HG02938 (cell line): Measurements from ENCODE around the gene RAB15.

Experiments
- ATAC-seq: cut with Tn5 transposase; IDR thresholded peaks from one replicate; pipeline ENCODE4 v1.9.1; 2021; ENCODE audit warnings: mild to moderate bottlenecking, moderate library complexity; ENCODE audit not compliant: unreplicated experiment

The RAB15 gene

GRCh38 chr14:64939817-64940190 lies 32.3 kb downstream of the RAB15 start:
- ATAC-seq: no peak

GRCh38 chr14:64938972-64939816 lies 32.9 kb downstream of the RAB15 start:
- no peak for ATAC-seq

DNA sequence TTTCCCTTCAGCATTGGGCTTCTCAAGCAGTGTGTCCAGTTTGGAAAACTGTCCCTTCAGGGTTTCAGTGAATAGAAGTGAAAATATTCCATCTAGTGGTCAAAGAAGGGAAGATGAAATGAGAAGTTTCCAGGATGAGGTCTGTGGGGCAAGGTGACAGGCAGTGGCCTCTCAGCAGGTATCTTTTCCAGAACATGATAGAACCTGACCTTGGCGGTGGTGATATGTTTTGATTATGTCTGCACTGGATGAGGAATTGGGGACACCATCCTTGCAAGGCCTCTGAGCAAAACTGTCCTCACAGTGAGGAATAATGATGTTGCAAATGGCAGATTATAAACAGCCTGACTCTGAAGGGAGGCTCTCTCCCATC lies 34.3 kb downstream of the RAB15 start:
- ATAC-seq: no peak

- ATAC-seq: no peak
These were observed 34.8 kb downstream of the RAB15 start for GRCh38 chr14:64937171-64937820.

GRCh38 chr14:64935508-64935907 lies 36.6 kb downstream of the RAB15 start:
- ATAC-seq: no peak

DNA sequence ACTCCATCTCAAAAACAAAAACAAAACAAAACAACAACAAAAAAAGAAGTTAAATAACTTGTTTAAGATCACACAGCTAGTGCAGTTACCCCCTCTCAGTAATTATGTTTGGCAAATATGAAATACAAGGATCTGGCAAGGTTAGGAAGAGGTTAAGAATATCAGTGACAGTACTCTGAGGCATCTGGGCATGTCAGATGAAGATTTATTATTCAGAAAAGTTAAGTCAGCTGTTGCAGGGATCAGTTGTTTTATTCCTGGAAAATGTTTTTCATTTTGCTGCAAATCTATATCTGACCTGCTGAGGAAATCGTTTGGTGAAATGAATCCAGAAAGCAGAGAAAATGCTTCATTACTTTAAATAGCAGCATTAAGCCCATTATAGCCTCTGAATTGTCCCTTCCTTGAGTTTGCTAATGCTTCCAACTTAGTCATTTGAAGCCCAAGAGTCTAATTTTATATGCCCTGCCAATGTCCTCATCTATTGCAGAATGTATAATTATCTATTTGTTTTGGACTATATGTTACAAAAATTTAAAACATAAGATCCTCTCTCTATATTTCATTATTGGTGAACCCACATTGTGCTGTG lies 37.7 kb downstream of the RAB15 start:
- ATAC-seq: no peak

GRCh38 chr14:64932231-64932630 lies 39.9 kb downstream of the RAB15 start:
- no peak for ATAC-seq

GRCh38 chr14:64931123-64931522 lies 41.0 kb downstream of the RAB15 start:
- no peak for ATAC-seq

DNA sequence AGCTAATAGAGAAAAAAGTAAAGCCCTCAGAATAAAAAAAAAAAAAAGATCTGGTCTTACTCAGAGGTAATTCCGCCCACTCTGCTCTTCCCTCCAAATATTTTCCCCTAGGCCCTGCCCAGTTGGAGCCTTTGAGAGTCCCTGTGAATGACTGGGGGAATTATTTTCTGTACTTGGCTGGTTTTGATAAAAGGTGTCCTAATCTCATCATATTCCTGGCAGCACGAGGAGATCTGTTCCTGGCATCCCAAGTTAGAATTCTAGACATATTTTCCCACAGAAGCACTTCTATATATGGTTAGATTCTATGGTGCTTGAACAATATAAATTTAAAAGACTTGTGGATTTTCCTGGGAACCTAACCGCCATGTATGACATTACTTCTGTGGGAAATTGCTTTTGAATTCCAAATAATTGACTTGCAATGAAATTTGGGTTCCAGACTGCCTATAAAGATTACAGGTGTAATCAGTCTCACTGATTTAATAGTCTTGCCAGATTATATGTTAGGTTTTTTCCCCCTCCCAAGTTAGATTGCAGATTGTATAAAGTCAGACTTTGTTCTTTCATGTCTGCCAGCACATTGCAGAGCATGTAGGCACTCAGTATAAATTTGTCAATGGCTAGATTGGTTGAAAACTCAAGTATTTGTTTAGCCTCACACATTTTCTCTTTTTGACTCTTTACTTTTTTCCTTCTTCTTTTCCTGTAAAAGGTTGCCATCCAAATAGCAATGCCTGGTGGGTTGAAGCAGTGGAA lies 41.9 kb downstream of the RAB15 start:
- ATAC-seq: no peak

- ATAC-seq: no peak
These were observed 43.1 kb downstream of the RAB15 start for GRCh38 chr14:64929014-64929359.

DNA sequence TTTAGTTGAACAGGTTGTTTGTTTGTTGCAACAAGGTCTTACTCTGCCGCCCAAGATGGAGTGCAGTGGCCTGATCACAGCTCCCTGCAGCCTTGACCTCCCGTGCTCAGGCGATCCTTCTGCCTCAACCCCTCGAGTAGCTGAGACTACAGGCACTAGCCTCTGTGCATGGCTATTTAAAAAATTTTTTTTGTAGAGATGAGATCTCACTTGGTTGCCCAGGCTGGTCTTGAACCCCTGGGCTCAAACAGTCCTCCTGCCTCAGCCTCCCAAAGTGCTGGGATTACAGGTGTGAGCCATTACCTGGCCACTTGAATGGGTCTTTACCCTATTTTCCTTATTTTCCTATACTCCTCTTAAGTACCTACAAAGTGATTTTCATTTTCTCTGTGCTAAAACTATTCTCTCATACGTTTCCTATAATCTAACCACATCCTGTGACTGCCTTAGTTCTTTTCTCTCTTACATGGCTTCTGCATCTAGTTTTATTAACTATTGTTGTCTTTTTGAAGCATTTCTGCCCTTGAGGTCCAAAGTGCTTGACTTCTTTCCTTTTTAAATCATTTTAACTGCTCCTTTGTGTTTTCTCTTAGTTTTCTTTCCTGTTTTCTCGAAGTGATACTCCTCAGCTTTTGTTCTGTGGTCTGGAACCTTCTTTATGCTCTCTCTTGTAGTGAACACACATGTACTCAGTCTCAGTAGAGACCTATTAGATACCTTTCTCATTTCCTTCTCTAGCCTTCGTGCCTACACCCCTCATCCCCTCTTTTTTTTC lies 43.7 kb downstream of the RAB15 start:
- peak; percentile 81 for ATAC-seq

DNA sequence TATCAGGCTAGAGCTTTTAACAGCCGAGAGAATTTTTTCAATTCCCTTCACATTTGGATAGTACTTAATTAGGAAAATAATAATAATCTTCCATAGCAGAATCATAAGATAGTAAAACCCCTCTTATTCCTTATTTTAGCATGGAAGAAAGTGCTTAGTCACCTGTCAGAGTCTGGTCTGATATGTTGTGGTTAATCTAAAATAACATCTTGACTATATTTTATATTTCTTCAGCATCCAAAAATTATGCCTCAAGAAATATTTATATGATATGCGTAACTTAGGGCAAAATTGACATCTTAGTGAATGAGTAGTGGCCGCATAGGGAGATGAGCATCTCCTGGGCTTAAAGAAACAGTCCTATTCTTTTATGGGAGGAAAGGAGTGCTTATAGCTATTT lies 45.1 kb downstream of the RAB15 start:
- ATAC-seq: no peak

DNA sequence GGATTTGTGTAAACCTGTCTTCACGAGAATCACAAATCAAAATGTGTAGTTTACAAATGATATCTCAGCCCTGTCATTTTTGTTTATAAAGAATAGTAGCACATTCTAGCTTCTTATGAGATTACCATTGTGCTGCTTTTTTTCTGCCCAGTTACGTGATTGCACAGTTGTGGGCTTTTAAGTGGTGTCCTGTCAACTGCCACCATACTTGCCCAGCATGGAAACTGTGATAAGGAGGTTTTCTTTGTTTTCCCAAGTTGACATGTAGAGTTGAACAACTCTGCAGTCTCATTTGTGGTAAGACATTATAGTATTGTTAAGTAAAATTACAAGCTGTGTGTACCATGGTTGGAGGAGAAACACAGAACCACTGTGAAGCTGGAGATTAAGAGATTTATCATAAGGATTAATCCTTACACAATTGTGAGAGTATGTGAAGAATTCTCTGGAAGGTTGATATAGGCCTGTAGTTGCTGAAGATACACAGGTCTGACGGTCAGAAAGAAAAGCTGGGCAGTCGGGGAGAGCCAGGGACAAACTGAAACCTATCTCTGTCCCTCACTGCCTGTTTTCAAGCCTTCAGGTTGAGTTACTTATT lies 45.6 kb downstream of the RAB15 start:
- no peak for ATAC-seq

DNA sequence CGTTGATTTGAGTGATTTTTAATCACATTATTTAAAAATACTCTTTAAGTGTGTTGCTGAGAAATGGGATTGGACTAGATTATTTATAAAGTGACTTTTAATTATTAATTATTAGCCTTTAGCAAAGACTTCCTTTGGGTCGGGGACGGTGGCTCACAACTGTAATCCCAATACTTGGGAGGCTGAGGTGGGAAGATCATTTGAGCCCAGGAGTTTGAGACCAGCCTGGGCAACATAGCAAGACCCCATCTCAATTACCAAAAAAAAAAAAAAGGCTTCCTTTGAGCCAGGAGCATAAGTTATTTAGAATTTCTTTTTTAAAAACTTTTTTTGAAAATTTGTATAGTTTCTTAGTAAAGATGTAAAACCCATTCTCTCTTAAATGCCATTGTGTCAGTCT lies 49.1 kb downstream of the RAB15 start:
- no peak for ATAC-seq

DNA sequence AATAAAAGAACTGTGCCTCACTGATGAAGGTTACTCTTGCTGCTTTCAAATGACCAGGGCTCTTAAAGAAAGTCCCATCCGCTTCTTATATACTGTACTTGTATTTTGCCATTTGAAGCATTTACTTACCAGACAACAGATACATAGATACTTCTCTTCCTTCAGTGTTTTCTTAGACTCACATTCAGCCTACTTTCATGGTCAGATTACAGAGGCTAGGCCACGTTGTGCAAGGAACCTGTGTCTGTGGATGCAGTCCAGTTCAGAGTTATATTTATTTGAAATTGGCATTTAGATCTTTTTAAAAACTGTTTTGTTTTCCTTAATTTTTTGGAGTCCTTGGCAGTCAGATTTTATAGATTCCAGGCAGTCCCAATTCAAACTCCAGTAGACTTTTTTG lies 51.7 kb downstream of the RAB15 start:
- no peak for ATAC-seq

GRCh38 chr14:64919618-64920017 lies 52.5 kb downstream of the RAB15 start:
- ATAC-seq: no peak

- no peak for ATAC-seq
These were observed 52.9 kb downstream of the RAB15 start for GRCh38 chr14:64919215-64919614.

DNA sequence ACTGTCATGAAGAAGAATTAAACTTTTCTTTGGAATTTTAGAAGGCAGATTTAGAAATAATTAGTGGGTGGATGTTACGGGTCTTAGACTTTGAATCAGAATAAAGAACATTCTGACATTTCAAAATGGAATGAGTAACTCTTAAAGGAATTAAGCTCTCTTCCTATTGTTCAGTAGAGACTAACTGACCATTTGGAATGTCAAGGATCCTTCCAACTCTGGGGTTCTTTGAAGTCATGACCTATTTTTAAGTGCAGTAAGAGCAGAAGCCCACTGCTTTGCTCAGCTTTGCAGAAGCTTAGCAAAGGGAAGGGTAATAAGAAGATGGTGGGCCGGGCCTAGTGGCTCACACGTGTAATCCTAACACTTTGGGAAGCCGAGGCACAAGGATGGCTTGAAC lies 53.9 kb downstream of the RAB15 start:
- ATAC-seq: no peak

DNA sequence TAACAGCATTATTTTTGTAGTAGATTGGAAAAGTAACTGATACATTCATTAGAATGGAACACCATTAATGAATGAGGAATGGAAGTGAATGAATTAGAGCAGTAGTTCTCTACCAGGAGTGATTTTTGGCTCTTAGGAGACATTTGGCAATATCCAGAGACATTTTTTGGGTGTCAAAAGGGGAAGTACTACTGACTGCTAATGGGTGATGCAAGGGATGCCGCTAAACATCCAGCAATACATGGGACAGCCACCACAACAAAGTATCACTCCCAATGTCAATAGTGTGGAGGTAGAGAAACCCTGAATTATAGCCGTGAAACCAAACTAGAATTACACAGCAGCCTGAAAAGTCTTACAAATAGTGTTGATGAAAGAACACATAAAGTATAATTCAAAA lies 56.3 kb downstream of the RAB15 start:
- no peak for ATAC-seq

DNA sequence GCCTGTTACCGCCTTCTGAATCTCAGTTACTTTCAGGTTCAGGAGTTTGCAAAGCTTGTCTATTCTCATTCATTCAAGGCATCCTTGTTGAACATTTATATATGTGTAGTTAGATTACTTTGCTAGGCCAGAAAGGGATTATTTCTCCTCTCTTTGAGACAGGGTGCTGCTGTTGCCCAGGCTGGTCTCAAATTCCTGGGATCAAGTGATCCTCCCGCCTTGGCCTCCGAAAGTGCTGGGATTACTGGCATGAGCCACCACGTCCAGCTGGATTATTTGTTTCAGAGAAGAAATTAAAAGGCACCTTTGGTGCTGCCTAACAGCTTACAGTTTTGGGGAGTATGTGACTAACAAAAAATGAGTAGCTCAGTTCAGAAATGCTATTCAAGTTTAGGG lies 57.1 kb downstream of the RAB15 start:
- ATAC-seq: no peak
